Measurements from ENCODE around the gene RNF151. TPM values are rescaled to one million over a fixed set of nuclear protein-coding genes. Genes with fewer than 3 reads are reported as not detected.

Gene RNF151
- total RNA-seq, 1 donor from 2014 or later = not detected

DNA sequence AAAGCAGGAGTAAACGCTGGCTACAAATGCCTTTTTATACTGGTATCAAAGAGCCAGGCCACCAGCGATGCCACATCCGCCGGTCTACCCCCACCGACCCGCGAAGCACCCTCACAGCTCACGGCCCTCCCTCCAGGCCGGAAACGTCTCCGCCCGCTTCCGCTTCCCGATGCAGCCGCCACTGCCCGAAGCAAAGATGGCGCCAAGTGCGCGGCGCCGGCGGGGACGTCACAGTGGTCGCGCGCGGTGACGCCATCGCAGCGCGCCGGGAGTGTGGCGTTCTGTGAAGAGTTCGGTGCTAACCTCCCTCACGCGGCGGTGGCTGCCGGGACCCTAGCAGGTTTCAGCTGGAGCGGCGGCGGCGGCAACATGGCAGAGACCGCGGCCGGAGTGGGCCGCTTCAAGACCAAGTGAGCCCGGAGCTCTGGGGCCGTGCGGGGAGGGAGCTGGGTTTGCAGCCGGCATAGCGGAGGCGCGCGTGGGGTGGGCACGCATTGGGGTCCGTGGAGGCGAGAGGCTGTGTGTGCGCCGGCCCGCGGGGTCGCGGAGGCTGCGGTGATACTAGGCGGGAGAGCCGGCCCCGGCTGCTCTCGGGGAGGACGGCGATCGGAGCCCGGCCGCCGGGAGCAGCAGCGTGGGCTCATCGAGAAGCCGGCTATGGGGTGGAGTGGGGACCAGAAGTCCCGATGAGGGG lies 5.3 kb downstream of the RNF151 start, which contains the start of gene TBL3:
Gene TBL3, plus strand, starts transcription at position 258 of the 694 bp plus-strand sequence. Its CDS starts 112 bp downstream, at position 370.
- Histone ChIP-seq H3K27me3 (ENCODE audit: insufficient read depth, low read length) (no peaks in the 10 kb centered on the region), H3K4me3 (ENCODE audit: insufficient read depth, low read depth, low read length) (peak within 1 kb of the TSS; percentile 89), H3K4me1 (ENCODE audit: insufficient read depth, low read length) (peaks cover 11% of the 10 kb centered on the region), H4K20me1 (ENCODE audit: insufficient read depth, low read length) (peaks cover 22% of the 10 kb centered on the region), H3K27ac (ENCODE audit: low read depth, low read length) (peak within 1 kb of the TSS; percentile 79), H3K9ac (ENCODE audit: low read length) (peak within 1 kb of the TSS; percentile 91), H3K79me2 (ENCODE audit: insufficient read depth, low read length) (peaks cover 37% of the 10 kb centered on the region), H3K36me3 (ENCODE audit: insufficient read depth, low read length) (peaks cover 6% of the 10 kb centered on the region), H2AFZ (ENCODE audit: low read depth, low read length) (peak within 1 kb of the TSS; percentile 78), H3K4me2 (ENCODE audit: low read length) (peak within 1 kb of the TSS; percentile 94), H3K9me3 (ENCODE audit: insufficient read depth, low read depth, low read length) (no peaks in the 10 kb centered on the region)
- peaks cover 11% of the 10 kb centered on the region for H3K4me1 Mint-ChIP-seq (ENCODE audit: low read depth, unreplicated experiment)
- no peaks in the 10 kb centered on the region for H3K27me3 Mint-ChIP-seq (ENCODE audit: low read depth, unreplicated experiment)
- peak within 1 kb of the TSS; percentile 98 for H3K27ac Mint-ChIP-seq (ENCODE audit: unreplicated experiment)
- no peak for TF ChIP-seq EZH2 (IDR thresholded peaks at IDR 0.05; ENCODE audit: insufficient read depth, low read length)
- TF ChIP-seq, protein P1, sequence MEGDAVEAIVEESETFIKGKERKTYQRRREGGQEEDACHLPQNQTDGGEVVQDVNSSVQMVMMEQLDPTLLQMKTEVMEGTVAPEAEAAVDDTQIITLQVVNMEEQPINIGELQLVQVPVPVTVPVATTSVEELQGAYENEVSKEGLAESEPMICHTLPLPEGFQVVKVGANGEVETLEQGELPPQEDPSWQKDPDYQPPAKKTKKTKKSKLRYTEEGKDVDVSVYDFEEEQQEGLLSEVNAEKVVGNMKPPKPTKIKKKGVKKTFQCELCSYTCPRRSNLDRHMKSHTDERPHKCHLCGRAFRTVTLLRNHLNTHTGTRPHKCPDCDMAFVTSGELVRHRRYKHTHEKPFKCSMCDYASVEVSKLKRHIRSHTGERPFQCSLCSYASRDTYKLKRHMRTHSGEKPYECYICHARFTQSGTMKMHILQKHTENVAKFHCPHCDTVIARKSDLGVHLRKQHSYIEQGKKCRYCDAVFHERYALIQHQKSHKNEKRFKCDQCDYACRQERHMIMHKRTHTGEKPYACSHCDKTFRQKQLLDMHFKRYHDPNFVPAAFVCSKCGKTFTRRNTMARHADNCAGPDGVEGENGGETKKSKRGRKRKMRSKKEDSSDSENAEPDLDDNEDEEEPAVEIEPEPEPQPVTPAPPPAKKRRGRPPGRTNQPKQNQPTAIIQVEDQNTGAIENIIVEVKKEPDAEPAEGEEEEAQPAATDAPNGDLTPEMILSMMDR (IDR thresholded peaks at IDR 0.05; ENCODE audit: insufficient read depth, low read depth, low read length) = no peak
- no peaks in the 10 kb centered on the region for H3K9me3 Mint-ChIP-seq (ENCODE audit: unreplicated experiment)
- peak within 1 kb of the TSS; percentile 93 for H3K4me3 Mint-ChIP-seq (ENCODE audit: unreplicated experiment)
- H3K36me3 Mint-ChIP-seq (ENCODE audit: low read depth, unreplicated experiment) = peaks cover 4% of the 10 kb centered on the region
- FAIRE-seq (peak; percentile 37), DNase-seq (ENCODE audit: low read depth) (peak; percentile 87)

DNA sequence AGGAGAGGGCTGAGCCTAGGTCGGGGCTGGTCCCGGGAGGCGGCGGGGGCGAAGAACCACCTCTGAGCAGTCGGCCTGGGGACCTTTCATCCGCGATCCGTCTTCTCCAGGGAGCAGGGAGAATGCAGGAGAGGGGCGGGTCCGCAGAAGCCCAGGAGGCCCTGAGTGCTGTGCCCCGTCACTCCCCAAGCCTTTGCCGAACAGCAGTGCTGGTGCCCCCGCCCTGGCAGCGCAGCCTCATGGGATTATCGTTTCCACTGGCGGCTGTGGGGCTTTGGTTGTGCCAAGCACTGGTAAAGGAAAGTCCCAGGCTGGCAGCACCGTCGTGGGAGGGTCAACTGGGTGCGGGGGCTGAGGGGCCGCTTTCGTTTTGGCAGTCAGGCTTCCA lies 5.8 kb downstream of the RNF151 start:
- Mint-ChIP-seq H3K27ac (ENCODE audit: unreplicated experiment) (peak overlapping the region; percentile 95), H3K27me3 (ENCODE audit: low read depth, unreplicated experiment) (no peaks in the 10 kb centered on the region), H3K4me3 (ENCODE audit: unreplicated experiment) (peak overlapping the region; percentile 93), H3K4me1 (ENCODE audit: low read depth, unreplicated experiment) (peaks cover 11% of the 10 kb centered on the region), H3K9me3 (ENCODE audit: unreplicated experiment) (no peaks in the 10 kb centered on the region), H3K36me3 (ENCODE audit: low read depth, unreplicated experiment) (peaks cover 5% of the 10 kb centered on the region)
- Histone ChIP-seq H3K4me2 (ENCODE audit: low read length) (peak overlapping the region; percentile 94), H3K9me3 (ENCODE audit: insufficient read depth, low read depth, low read length) (no peaks in the 10 kb centered on the region), H3K27ac (ENCODE audit: low read depth, low read length) (peak overlapping the region; percentile 79), H2AFZ (ENCODE audit: low read depth, low read length) (peak overlapping the region; percentile 50), H4K20me1 (ENCODE audit: insufficient read depth, low read length) (peaks cover 22% of the 10 kb centered on the region), H3K4me1 (ENCODE audit: insufficient read depth, low read length) (peaks cover 11% of the 10 kb centered on the region), H3K4me3 (ENCODE audit: insufficient read depth, low read depth, low read length) (peak overlapping the region; percentile 89), H3K79me2 (ENCODE audit: insufficient read depth, low read length) (peaks cover 35% of the 10 kb centered on the region), H3K36me3 (ENCODE audit: insufficient read depth, low read length) (peaks cover 7% of the 10 kb centered on the region), H3K27me3 (ENCODE audit: insufficient read depth, low read length) (no peaks in the 10 kb centered on the region), H3K9ac (ENCODE audit: low read length) (peak overlapping the region; percentile 91)
- TF ChIP-seq, protein P1 (IDR thresholded peaks at IDR 0.05; ENCODE audit: insufficient read depth, low read depth, low read length) = no peak
- no peak for TF ChIP-seq EZH2 (IDR thresholded peaks at IDR 0.05; ENCODE audit: insufficient read depth, low read length)
- FAIRE-seq = no peak
- no peak for DNase-seq (ENCODE audit: low read depth)

Data from astrocyte (in vitro differentiated cells and primary cell).